ENCODE measurements around the gene FERD3L.

The FERD3L gene

DNA sequence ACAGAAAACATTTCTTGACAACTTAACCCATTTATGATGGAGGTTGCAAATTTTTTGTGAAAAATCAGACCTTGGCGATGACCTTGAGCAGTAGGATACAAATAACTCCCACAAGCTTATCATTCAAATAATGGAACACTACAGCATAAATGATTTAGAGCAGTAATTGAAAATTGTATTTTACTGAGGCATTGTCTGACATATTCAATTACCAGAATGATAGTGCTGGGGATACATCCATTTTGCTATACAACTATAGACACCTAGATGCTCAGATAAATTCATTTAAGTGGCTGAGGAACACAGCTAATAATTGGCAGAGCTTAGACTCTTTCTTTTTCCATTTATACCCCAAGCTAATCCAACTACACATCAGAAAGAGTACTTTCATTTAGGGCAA lies 46.7 kb downstream of the FERD3L start:
- DNase-seq: no peak

DNA sequence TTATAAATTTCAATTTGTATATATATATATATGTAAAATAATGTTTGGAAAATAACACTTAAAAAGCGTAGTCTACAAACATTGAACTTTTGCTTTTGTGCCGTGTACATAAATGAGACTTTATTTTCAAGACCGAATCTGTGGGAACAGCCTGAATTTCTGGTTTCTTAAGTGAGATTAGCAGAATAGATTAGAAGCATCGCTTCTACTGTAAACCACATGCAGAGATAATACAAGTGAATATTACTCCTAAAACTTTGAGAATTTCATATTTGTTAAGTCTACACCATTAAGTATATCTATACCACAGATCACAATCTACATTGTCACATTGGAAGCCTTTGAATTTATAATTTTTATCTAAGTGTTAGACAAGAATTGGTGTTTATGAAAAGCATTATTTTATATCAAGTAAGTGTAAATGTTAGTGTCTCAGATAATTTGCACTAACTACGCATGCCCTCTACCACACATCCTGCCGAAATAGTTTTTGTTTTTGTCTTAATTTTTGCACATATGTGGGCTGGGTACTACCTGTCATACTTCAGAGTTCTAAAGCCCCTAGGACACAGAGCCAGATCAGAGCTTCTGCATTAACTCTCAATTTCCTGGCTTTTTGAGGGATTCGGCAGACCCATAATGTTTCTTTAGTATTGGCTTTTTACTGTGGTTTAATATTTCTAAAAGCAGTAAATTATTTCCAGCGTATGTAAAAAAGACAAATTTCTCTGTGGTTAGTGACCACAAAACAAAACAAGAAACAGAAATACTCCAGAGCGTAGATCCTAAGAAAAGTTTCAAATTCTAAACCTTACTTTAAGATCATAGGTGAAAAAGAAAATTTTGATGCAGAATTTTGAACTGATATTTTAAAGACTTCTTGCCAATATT lies 47.8 kb downstream of the FERD3L start:
- DNase-seq: no peak

DNA sequence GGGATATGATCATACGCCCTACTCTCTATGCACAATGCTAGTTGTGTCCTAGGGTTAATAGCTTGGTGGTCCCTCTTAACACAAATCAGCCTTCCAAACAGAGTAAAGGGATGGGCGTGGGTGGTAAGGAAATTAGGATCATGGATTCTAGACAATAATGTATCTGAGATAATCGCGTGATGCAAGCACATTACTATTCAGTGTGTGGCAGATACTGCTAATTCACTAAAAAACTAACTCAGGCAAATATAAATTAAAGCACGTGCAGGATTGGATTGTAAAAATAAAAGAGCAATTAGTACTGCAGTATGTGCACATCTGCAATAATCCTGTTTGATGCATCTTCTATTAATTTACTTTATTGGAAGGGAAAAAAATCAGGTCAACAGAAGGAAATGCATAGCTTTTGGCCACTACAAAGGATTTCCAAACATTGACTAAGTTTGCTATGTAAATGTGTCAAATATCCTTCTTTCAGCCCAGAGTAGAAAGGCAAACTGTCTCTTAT lies 49.8 kb downstream of the FERD3L start:
- DNase-seq: no peak

Measured in GDM1 (cell line).